H1 (cell line): ENCODE results near the gene SPSB1. TPM values are rescaled to one million over a fixed set of nuclear protein-coding genes. Genes with fewer than 3 reads are reported as not detected.

Experiments used
- CTCF ChIA-PET: fragments of 300-600 bp; sonication (Branson Sonifier 250); formaldehyde crosslinking; loops from one replicate; lab custom pipeline; 2021; ENCODE audit not compliant: partially characterized antibody; lab: Charles Lee
- POLR2A ChIA-PET: fragments of 300-600 bp; sonication (Branson Sonifier 250); formaldehyde crosslinking; loops from one replicate; lab custom pipeline; 2021; ENCODE audit warnings: inconsistent platforms; ENCODE audit not compliant: partially characterized antibody; lab: Charles Lee
- DNase-seq, 2 experiments: peaks; one replicate each; pipeline versions ENCODE4 v3.0.0 to v3.0.0-alpha.2; 2010 to 2022; ENCODE audit warnings: low spot score in 2 of 2, low read depth in 1 of 2, mixed read lengths in 1 of 2
- FAIRE-seq: peaks from 2 replicates; lab custom pipeline; 2011; peaks lifted over from hg19 to GRCh38; lab: Jason Lieb, UNC
- H2AFZ ChIP-seq: 2 replicates; pipeline ENCODE4 v1.8.1; 2012; ENCODE audit warnings: low read length, inconsistent platforms
- H2AK5ac ChIP-seq: 2 replicates; pipeline ENCODE4 v1.6.1; 2013; ENCODE audit warnings: low read depth, low read length
- H2BK120ac ChIP-seq: replicated peaks from 2 replicates; pipeline ENCODE3; 2013; ENCODE audit warnings: low read depth, low read length, inconsistent platforms
- H2BK12ac ChIP-seq: 2 replicates; pipeline ENCODE4 v1.6.1; 2013; ENCODE audit warnings: low read depth, low read length
- H2BK15ac ChIP-seq: 2 replicates; pipeline ENCODE4 v1.6.1; 2013; ENCODE audit warnings: low read length
- H2BK20ac ChIP-seq: 2 replicates; pipeline ENCODE4 v1.6.1; 2013; ENCODE audit warnings: low read length
- H2BK5ac ChIP-seq: 2 replicates; pipeline ENCODE4 v1.6.1; 2013; ENCODE audit warnings: low read depth, low read length
- H3K14ac ChIP-seq: 2 replicates; pipeline ENCODE4 v1.6.1; 2013; ENCODE audit warnings: inconsistent platforms; ENCODE audit not compliant: insufficient read length
- H3K18ac ChIP-seq: 2 replicates; pipeline ENCODE4 v1.6.1; 2013; ENCODE audit warnings: low read length; ENCODE audit errors: extremely low read depth
- H3K23ac ChIP-seq: 2 replicates; pipeline ENCODE4 v1.6.1; 2013; ENCODE audit warnings: inconsistent platforms; ENCODE audit not compliant: insufficient read length
- H3K23me2 ChIP-seq: 2 replicates; pipeline ENCODE4 v1.6.1; 2013; ENCODE audit warnings: low read depth, low read length
- H3K27ac ChIP-seq: 2 replicates; pipeline ENCODE4 v1.6.1; 2011; ENCODE audit warnings: low read depth, low read length, inconsistent platforms
- H3K27me3 ChIP-seq, 4 experiments: replicated peaks in 1 of 4; 1 replicate in 1 of 4; 2 replicates in 3 of 4; pipeline versions ENCODE4 v1.6.1 to v1.8.1; 2011 to 2013; ENCODE audit warnings: low read length in 3 of 4, mild to moderate bottlenecking in 3 of 4, inconsistent platforms in 2 of 4, mixed read lengths in 2 of 4, moderate library complexity in 1 of 4; ENCODE audit not compliant: control insufficient read depth in 3 of 4, insufficient read depth in 3 of 4; ENCODE audit errors: extremely low read depth in 1 of 4
- H3K36me3 ChIP-seq, 4 experiments: 2 replicates each; pipeline versions ENCODE4 v1.6.1 to v1.8.1; 2011 to 2013; ENCODE audit warnings: mild to moderate bottlenecking in 4 of 4, low read length in 3 of 4, moderate library complexity in 2 of 4, control low read depth in 1 of 4, inconsistent platforms in 1 of 4; ENCODE audit not compliant: insufficient read depth in 4 of 4, control insufficient read depth in 2 of 4
- H3K4ac ChIP-seq: replicated peaks from 2 replicates; pipeline ENCODE3; 2013; ENCODE audit warnings: low read length, low read depth, mixed read lengths, inconsistent platforms; ENCODE audit not compliant: insufficient read length
- H3K4me1 ChIP-seq, 4 experiments: replicated peaks in 1 of 4; 1 replicate in 1 of 4; 2 replicates in 3 of 4; pipeline versions ENCODE4 v1.6.1 to v1.8.1; 2011 to 2013; ENCODE audit warnings: low read length in 3 of 4, inconsistent platforms in 2 of 4, mixed read lengths in 1 of 4; ENCODE audit not compliant: insufficient read depth in 4 of 4, control insufficient read depth in 3 of 4
- H3K4me2 ChIP-seq, 2 experiments: 2 replicates each; pipeline versions ENCODE4 v1.6.1 to v1.8.1; 2011 to 2013; ENCODE audit warnings: low read depth in 2 of 2, low read length in 2 of 2, control low read depth in 1 of 2, inconsistent platforms in 1 of 2, mild to moderate bottlenecking in 1 of 2; ENCODE audit not compliant: insufficient read depth in 1 of 2
- H3K4me3 ChIP-seq, 4 experiments: fragments of 200-600, 300-600 bp in 1 of 4; sonication (generic), shearing (Covaris generic), sonication (Bioruptor Twin) in 1 of 4; 2 replicates each; pipeline versions ENCODE4 v1.5.1 to v1.8.1; 2011 to 2016; ENCODE audit warnings: low read length in 4 of 4, low read depth in 3 of 4, control low read depth in 2 of 4, inconsistent platforms in 2 of 4, mild to moderate bottlenecking in 2 of 4, mixed read lengths in 1 of 4, moderate library complexity in 1 of 4; ENCODE audit not compliant: insufficient read depth in 2 of 4; ENCODE audit errors: extremely low read depth in 1 of 4
- H3K56ac ChIP-seq: replicated peaks from 2 replicates; pipeline ENCODE3; 2013; ENCODE audit warnings: low read depth, mild to moderate bottlenecking, mixed read lengths, low read length, inconsistent platforms; ENCODE audit not compliant: insufficient read length
- H3K79me1 ChIP-seq: 2 replicates; pipeline ENCODE4 v1.6.1; 2013; ENCODE audit warnings: low read depth, low read length, control low read depth
- H3K79me2 ChIP-seq, 2 experiments: 2 replicates each; pipeline versions ENCODE4 v1.6.1 to v1.8.1; 2012 to 2013; ENCODE audit warnings: low read length in 2 of 2, mild to moderate bottlenecking in 2 of 2, inconsistent platforms in 1 of 2; ENCODE audit not compliant: insufficient read depth in 2 of 2, control insufficient read depth in 1 of 2
- H3K9ac ChIP-seq, 4 experiments: replicated peaks in 1 of 4; 1 replicate in 1 of 4; 2 replicates in 3 of 4; pipeline versions ENCODE4 v1.6.1 to v1.8.1; 2011 to 2013; ENCODE audit warnings: low read depth in 3 of 4, low read length in 3 of 4, control low read depth in 2 of 4, mild to moderate bottlenecking in 2 of 4, moderate library complexity in 2 of 4, inconsistent platforms in 1 of 4; ENCODE audit errors: extremely low read depth in 1 of 4
- H3K9me3 ChIP-seq, 2 experiments: 2 replicates each; pipeline versions ENCODE4 v1.6.1 to v1.8.1; 2012 to 2013; ENCODE audit warnings: mild to moderate bottlenecking in 2 of 2, moderate library complexity in 2 of 2, control low read depth in 1 of 2, inconsistent platforms in 1 of 2, low read depth in 1 of 2, low read length in 1 of 2, mixed read lengths in 1 of 2; ENCODE audit not compliant: insufficient read depth in 2 of 2
- H4K20me1 ChIP-seq, 2 experiments: replicated peaks in 1 of 2; 2 replicates each; pipeline versions ENCODE3 to v1.8.1; 2011 to 2013; ENCODE audit warnings: inconsistent platforms in 2 of 2, low read length in 2 of 2, mild to moderate bottlenecking in 1 of 2; ENCODE audit not compliant: insufficient read depth in 2 of 2, control insufficient read depth in 1 of 2
- H4K5ac ChIP-seq: 2 replicates; pipeline ENCODE4 v1.6.1; 2013; ENCODE audit warnings: low read length, low read depth, mixed read lengths, inconsistent platforms; ENCODE audit not compliant: insufficient read length
- H4K8ac ChIP-seq: 2 replicates; pipeline ENCODE4 v1.8.0; 2013; ENCODE audit warnings: mild to moderate bottlenecking, moderate library complexity, low read length, inconsistent platforms; ENCODE audit not compliant: insufficient read depth; ENCODE audit errors: extremely low read depth
- H4K91ac ChIP-seq: replicated peaks from 2 replicates; pipeline ENCODE3; 2013; ENCODE audit warnings: low read length, mixed read lengths, inconsistent platforms; ENCODE audit not compliant: insufficient read length
- BCL11A ChIP-seq, 2 experiments: IDR thresholded peaks; one replicate each; pipeline ENCODE4 v1.6.1; 2011; ENCODE audit warnings: low read depth in 2 of 2, low read length in 2 of 2, mild to moderate bottlenecking in 2 of 2
- CBX5 ChIP-seq: fragments of 300-800, 300-1000 bp; sonication (generic); IDR thresholded peaks from 2 replicates; pipeline ENCODE4 v1.7.1; 2016; ENCODE audit warnings: antibody characterized with exemption, low read length, low read depth
- CBX8 ChIP-seq: fragments of 300-800, 300-1000 bp; sonication (generic); IDR thresholded peaks from 2 replicates; pipeline ENCODE4 v1.7.1; 2016; ENCODE audit warnings: low read depth, low read length, borderline replicate concordance
- EZH2 ChIP-seq: fragments of 200-600 bp; sonication (generic); IDR thresholded peaks from 2 replicates; pipeline ENCODE4 v1.7.1; 2012; ENCODE audit warnings: low read depth, mild to moderate bottlenecking, moderate library complexity, low read length, inconsistent platforms; ENCODE audit not compliant: severe bottlenecking
- HDAC2 ChIP-seq, 2 experiments: fragments of 300-600 bp in 1 of 2; sonication (generic) in 1 of 2; IDR thresholded peaks; 2 replicates each; pipeline ENCODE4 v1.6.1; 2011 to 2012; ENCODE audit warnings: low read depth in 2 of 2, low read length in 2 of 2, mild to moderate bottlenecking in 2 of 2, moderate library complexity in 2 of 2, borderline replicate concordance in 1 of 2, inconsistent platforms in 1 of 2
- JUN ChIP-seq: IDR thresholded peaks from 2 replicates; pipeline ENCODE4 v1.6.1; 2011; ENCODE audit warnings: low read depth, mild to moderate bottlenecking, improper control_type of control experiment, low read length
- KDM5A ChIP-seq: fragments of 200-600 bp; IDR thresholded peaks from 2 replicates; pipeline ENCODE4 v1.7.1; 2012; ENCODE audit warnings: mild to moderate bottlenecking, low read length, inconsistent platforms, mixed read lengths
- POLR2A ChIP-seq, 2 experiments: IDR thresholded peaks; 1 replicate in 1 of 2; 2 replicates in 1 of 2; pipeline ENCODE4 v1.6.1; 2011; ENCODE audit warnings: low read depth in 2 of 2, low read length in 2 of 2, mild to moderate bottlenecking in 2 of 2; ENCODE audit errors: control extremely low read depth in 1 of 2
- RBBP5 ChIP-seq: IDR thresholded peaks from 2 replicates; pipeline ENCODE4 v1.7.1; 2012; ENCODE audit warnings: low read depth, mild to moderate bottlenecking, inconsistent platforms, low read length, moderate library complexity, borderline replicate concordance
- RFX5 ChIP-seq: IDR thresholded peaks from 2 replicates; pipeline ENCODE4 v1.6.1; 2011; ENCODE audit warnings: low read depth, low read length, improper control_type of control experiment, borderline replicate concordance
- SIN3A ChIP-seq, 2 experiments: IDR thresholded peaks in 1 of 2; conservative IDR thresholded peaks in 1 of 2; 2 replicates each; pipeline ENCODE4 v1.6.1; 2011 to 2012; ENCODE audit warnings: low read length in 2 of 2, improper control_type of control experiment in 1 of 2, low read depth in 1 of 2, mild to moderate bottlenecking in 1 of 2
- TAF1 ChIP-seq: IDR thresholded peaks from 2 replicates; pipeline ENCODE4 v1.6.1; 2011; ENCODE audit warnings: mild to moderate bottlenecking, low read depth, low read length
- WGBS, 2 experiments: shearing (Covaris generic) in 1 of 2; methylation state at CpG; one replicate each; pipeline versions ENCODE4 v1.1.6 to v1.1.7; 2013 to 2015; ENCODE audit warnings: low lambda C conversion rate in 2 of 2, mixed read lengths in 2 of 2, inconsistent platforms in 1 of 2, low coverage in 1 of 2, missing lambda C conversion rate in 1 of 2; ENCODE audit not compliant: insufficient replicate concordance in 2 of 2, insufficient coverage in 1 of 2, insufficient read length in 1 of 2; ENCODE audit errors: extremely low coverage in 1 of 2, missing lambda C conversion rate in 1 of 2; 5-methylcytosine and 5-hydroxymethylcytosine counted together
- polyA plus RNA-seq, 7 experiments: library from polyadenylated mRNA; depleted of rRNA in 3 of 7; stranded (reverse) in 5 of 7; unstranded in 2 of 7; fragments of >200 nt in 5 of 7; fragments of 200-250 nt in 2 of 7; gene quantifications; 1 replicate in 5 of 7; 2 replicates in 1 of 7; 4 replicates in 1 of 7; pipeline versions ENCODE4 v1.2.1 to v1.2.3, GENCODE V29; 2011 to 2013; ENCODE audit warnings: missing spikeins in 2 of 7, mixed read lengths in 2 of 7
- total RNA-seq: library from RNA; stranded (reverse); fragmentation: NEBNext Ultra II Directional; extraction: Animal tissue kit (Norgen Biotek cat#: 25700); gene quantifications from 2 replicates; pipeline ENCODE4 v1.2.1, GENCODE V29; 2021

Gene SPSB1
- total and polyA plus RNA-seq, 2 of the 8 experiments (the other 6 are each of a cell fraction or from before 2014, with no cell fraction given): 5.3 to 6.4 TPM

DNA sequence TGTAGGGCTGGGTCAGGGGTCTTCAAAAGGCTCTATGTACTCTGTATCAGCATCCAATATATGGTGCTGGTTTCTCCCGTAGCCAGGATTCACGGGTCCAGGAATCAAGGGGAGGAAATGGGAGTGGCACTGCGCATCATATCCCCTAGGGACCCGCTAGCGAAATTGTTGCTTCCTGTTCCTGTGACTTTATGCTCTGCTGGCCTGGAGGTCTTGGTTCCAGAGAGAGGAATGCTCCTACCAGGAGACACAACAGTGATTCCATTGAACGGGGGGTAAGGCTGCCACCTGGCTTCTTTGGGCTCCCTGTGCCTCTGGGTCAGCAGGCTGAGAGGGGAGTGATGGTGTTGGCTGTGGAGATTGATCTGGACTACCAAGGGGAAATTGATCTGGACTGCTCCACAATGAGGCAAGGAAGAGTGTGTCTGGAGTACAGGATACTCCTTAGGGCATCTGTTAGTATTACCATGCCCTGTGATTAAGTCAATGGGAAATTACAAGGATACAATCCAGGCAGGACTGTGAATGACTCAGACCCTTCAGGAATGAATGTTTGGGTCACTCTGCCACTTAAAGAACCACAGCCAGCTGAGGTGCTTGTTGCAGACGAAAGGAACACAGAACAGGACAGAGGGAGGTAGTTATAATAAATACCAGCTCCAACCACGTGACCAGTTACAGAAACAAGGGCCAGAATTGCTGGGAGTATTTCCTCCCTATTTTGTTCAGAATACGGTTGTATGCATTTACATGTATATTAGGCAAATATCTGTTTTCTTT, 10.2 kb downstream of the SPSB1 start:
- no peak overlapping the region for H2BK120ac ChIP-seq
- no peak overlapping the region for H2BK20ac ChIP-seq
- H4K91ac ChIP-seq: no peak overlapping the region
- no peaks in the 10 kb centered on the region for H3K9me3 ChIP-seq
- no peak overlapping the region for H3K14ac ChIP-seq
- no peaks in the 10 kb centered on the region for H3K36me3 ChIP-seq
- no peak overlapping the region for H3K23ac ChIP-seq
- no peaks in the 10 kb centered on the region; a peak in 1 of 4 replicates for H3K79me2 ChIP-seq
- no peak overlapping the region for H2BK5ac ChIP-seq
- no peak overlapping the region for H2BK12ac ChIP-seq
- no peak overlapping the region for H4K8ac ChIP-seq
- no peaks in the 10 kb centered on the region for H3K27me3 ChIP-seq
- no peak overlapping the region for H2AK5ac ChIP-seq
- CTCF ChIA-PET: interaction anchor here (1.5 to 3.2 kb wide), 3 partner anchors 14 to 191 kb away, joined by 3 to 8 read pairs (median 6); no protein-coding TSS in a partner anchor
- peaks cover 0 to 6% of the 10 kb centered on the region in 2 experiments for H4K20me1 ChIP-seq
- H2BK15ac ChIP-seq: no peak overlapping the region
- FAIRE-seq (no peak), DNase-seq (no peak)
- no peak overlapping the region for H3K18ac ChIP-seq
- H3K4me2 ChIP-seq: no peak overlapping the region
- peaks cover 3% of the 10 kb centered on the region for H3K79me1 ChIP-seq
- no peaks in the 10 kb centered on the region for H3K23me2 ChIP-seq
- H3K9ac ChIP-seq: no peak overlapping the region
- POLR2A ChIA-PET: no interaction called here
- H3K4me1 ChIP-seq: no peaks in the 10 kb centered on the region; a peak in 1 of 7 replicates
- 83% methylated on average over 9 of the region's 9 CpGs; no CpG with 5 or more reads in 1 of the 2 experiments for WGBS, 2 experiments
- no peak overlapping the region for H3K4ac ChIP-seq
- H3K27ac ChIP-seq: no peak overlapping the region
- H3K56ac ChIP-seq: no peak overlapping the region
- H4K5ac ChIP-seq: no peak overlapping the region
- H3K4me3 ChIP-seq: no peak overlapping the region
- no peak overlapping the region for H2AFZ ChIP-seq
- TF ChIP-seq POLR2A (IDR thresholded peaks at IDR 0.05; ENCODE audit: control extremely low read depth in 1 of 2, low read depth in 2 of 2, low read length in 2 of 2) (no peak), RBBP5 (no peak), CBX5 (no peak), BCL11A (IDR thresholded peaks at IDR 0.05; ENCODE audit: low read depth in 2 of 2, low read length in 2 of 2) (no peak), RFX5 (no peak), SIN3A (conservative IDR thresholded peaks at IDR 0.05 in 1 of 2, IDR thresholded peaks at IDR 0.05 in 1 of 2; ENCODE audit: low read depth in 1 of 2, low read length in 2 of 2) (no peak), HDAC2 (IDR thresholded peaks at IDR 0.05; ENCODE audit: borderline replicate concordance in 1 of 2, low read depth in 2 of 2, low read length in 2 of 2) (no peak), TAF1 (no peak), JUN (no peak), CBX8 (no peak), EZH2 (no peak), KDM5A (no peak)
